Activated CD4-positive, alpha-beta T cell treated with anti-CD3 and anti-CD28 coated beads, Interleukin-2, amount 10 ng/mL, durations not matched to agents 24 days and 14 days (primary cell): ENCODE data around the gene SGCD. TPM values are rescaled to one million over a fixed set of nuclear protein-coding genes. Genes with fewer than 3 reads are reported as not detected.

Source experiments
- DNase-seq: peaks from one replicate; pipeline ENCODE4 v3.0.0; 2022
- H3K27ac Mint-ChIP-seq: one replicate; pipeline ENCODE4 v1.8.0; 2022; ENCODE audit warnings: mild to moderate bottlenecking, mixed read lengths
- H3K27me3 Mint-ChIP-seq: one replicate; pipeline ENCODE4 v1.8.0; 2022; ENCODE audit warnings: mixed read lengths
- H3K36me3 Mint-ChIP-seq: one replicate; pipeline ENCODE4 v1.8.0; 2022; ENCODE audit warnings: low read depth, mild to moderate bottlenecking, mixed read lengths
- H3K4me1 Mint-ChIP-seq: one replicate; pipeline ENCODE4 v1.8.0; 2021; ENCODE audit warnings: mixed read lengths
- H3K4me3 Mint-ChIP-seq: one replicate; pipeline ENCODE4 v1.8.0; 2022; ENCODE audit warnings: mild to moderate bottlenecking, moderate library complexity, mixed read lengths
- H3K9me3 Mint-ChIP-seq: one replicate; pipeline ENCODE4 v1.8.0; 2021; ENCODE audit warnings: mixed read lengths
- intact Hi-C: fragments of 100-400 bp; cut with micrococcal nuclease; formaldehyde crosslinking; loops from one replicate; pipeline ENCODE4 v1.15.1; 2023
- total RNA-seq: library from RNA; stranded (reverse); gene quantifications from 2 replicates; pipeline ENCODE4 v1.2.3, GENCODE V29; 2022

The SGCD gene
- total RNA-seq, 1 donor from 2014 or later = not detected

DNA sequence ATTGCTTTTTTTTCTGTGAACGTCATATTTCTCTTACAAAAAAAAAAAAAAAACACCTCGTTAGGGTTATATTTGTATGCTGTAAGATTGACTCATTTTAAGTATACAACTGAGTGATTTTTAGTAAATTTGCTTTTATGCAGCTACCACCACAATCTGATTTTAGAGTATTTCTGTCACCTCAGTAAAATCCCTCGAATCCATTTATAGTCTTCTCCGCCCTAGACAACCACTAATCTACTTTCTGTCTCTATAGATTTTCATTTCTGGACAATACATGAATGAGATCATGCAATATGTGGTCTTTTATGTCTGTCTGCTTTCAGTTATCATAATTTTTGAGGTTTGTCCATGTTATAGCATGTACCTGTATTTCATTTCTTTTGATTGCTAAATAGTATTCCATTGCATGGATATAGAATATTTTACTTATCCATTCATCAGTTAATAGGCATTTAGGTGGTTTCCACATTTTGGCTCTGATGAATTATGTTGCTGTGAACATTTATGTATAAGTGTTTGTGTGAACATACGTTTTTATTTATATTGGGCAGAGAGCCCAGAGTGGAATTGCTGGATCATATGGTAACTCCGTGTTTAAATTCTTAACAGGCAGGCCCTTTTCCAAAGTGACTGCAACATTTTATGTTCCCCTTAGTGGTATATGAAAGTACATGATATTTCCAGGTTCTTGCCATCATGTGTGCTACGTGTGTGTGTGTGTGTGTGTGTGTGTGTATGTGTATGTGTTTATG, 171.4 kb downstream of the SGCD start:
- H3K4me3 Mint-ChIP-seq = no peak overlapping the region
- H3K27me3 Mint-ChIP-seq = peaks cover 3% of the 10 kb centered on the region
- no peaks in the 10 kb centered on the region for H3K9me3 Mint-ChIP-seq
- no peaks in the 10 kb centered on the region for H3K36me3 Mint-ChIP-seq
- DNase-seq = no peak
- H3K4me1 Mint-ChIP-seq = no peaks in the 10 kb centered on the region
- intact Hi-C loops = no loop called here
- H3K27ac Mint-ChIP-seq = no peak overlapping the region

GRCh38 chr5:156500755-156501154, 173.8 kb downstream of the SGCD start:
- no peaks in the 10 kb centered on the region for H3K4me1 Mint-ChIP-seq
- no peaks in the 10 kb centered on the region for H3K36me3 Mint-ChIP-seq
- no peak overlapping the region for H3K4me3 Mint-ChIP-seq
- H3K27me3 Mint-ChIP-seq = peaks cover 7% of the 10 kb centered on the region
- H3K9me3 Mint-ChIP-seq = no peaks in the 10 kb centered on the region
- intact Hi-C loops = no loop called here
- DNase-seq = no peak
- H3K27ac Mint-ChIP-seq = no peak overlapping the region

DNA sequence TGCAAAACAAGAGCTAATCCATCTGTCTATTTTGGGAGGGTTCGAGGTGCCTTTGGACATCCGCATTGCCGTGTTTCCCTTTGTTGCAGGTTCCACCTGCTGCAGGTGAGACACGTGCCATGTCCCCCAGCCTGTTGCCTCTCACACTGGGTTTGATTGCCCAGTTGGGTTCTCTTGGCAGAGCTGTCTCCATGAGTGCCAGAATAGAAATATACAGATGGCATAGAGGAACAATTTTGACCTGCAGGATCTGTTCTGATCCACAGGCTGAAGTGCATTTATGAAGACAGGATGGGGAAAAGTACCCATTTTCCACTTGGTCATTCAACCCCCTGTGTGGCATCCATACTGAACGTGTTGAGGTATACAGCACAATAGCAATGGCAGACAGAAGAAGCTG, 178.1 kb downstream of the SGCD start:
- Mint-ChIP-seq H3K4me3 (no peak overlapping the region), H3K27me3 (peaks cover 20% of the 10 kb centered on the region), H3K4me1 (no peaks in the 10 kb centered on the region), H3K27ac (no peak overlapping the region), H3K36me3 (no peaks in the 10 kb centered on the region), H3K9me3 (no peaks in the 10 kb centered on the region)
- DNase-seq = no peak
- intact Hi-C loops = no loop called here

DNA sequence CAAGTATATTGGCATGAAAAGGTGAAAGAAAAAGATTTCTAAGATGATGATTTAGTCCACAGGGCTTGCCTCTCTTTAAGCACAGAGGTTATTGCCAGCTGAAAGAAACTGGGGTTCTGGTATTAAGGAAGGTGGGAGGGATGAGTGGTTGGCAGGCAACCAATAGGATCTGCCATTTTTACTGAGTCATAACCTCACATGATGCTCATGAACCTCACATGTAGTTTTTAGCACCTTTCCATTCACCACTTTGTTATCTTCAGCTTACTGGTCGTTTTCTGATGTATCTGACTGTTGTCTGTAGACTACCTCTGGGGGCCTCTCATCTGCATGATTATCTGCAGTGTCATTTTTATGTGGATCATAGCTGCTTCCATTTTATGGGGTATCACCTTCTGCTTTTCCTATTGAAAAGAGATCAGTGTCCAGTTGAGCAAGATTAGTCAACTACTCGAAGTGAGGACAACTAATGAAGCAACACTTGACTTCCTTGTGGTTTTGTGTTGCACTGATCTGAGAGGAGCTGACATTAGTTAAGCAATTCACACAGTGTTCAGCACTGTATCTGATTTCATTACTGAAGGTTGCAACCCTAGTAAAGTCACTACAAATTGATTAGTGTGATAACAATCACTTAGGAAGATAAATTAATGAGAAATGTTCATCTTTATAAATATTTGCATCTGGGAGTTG, 186.3 kb downstream of the SGCD start:
- H3K27me3 Mint-ChIP-seq = peaks cover 12% of the 10 kb centered on the region
- H3K27ac Mint-ChIP-seq = no peak overlapping the region
- no peaks in the 10 kb centered on the region for H3K4me1 Mint-ChIP-seq
- H3K4me3 Mint-ChIP-seq = no peak overlapping the region
- no peaks in the 10 kb centered on the region for H3K9me3 Mint-ChIP-seq
- no peaks in the 10 kb centered on the region for H3K36me3 Mint-ChIP-seq
- intact Hi-C loops = no loop called here
- DNase-seq = no peak

GRCh38 chr5:156515121-156515520, 188.2 kb downstream of the SGCD start:
- Mint-ChIP-seq H3K36me3 (no peaks in the 10 kb centered on the region), H3K27ac (no peak overlapping the region), H3K9me3 (peaks cover 6% of the 10 kb centered on the region), H3K4me1 (no peaks in the 10 kb centered on the region), H3K27me3 (peaks cover 2% of the 10 kb centered on the region), H3K4me3 (no peak overlapping the region)
- intact Hi-C loops = no loop called here
- no peak for DNase-seq

DNA sequence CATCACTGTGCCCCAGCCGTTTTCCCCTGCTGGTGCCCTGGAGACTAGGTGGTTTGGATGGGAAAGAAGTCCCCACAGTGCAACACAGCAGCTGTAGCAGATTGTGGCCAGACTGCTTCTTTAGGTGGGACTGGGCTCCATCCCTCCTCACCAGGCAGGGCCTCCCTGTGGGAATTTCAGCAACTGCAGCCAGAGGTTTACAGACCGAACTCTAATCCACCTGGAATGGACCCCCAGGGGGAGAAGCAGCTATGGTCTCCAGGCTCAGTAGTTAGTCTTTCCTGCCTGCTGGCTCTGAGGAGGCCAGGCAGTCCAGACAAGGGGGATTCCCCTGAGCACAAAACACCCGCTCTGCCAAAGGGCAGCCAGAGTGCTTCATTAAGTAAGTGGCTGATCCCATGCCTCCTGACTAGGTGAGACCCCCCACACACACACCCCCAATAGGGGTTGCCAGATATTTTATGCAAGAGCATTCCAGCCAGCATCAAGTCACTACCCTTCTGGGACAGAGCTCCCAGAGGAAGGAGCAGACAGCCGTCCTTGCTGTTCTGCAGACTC, 188.9 kb downstream of the SGCD start:
- H3K4me1 Mint-ChIP-seq = no peaks in the 10 kb centered on the region
- intact Hi-C loops = no loop called here
- no peaks in the 10 kb centered on the region for H3K36me3 Mint-ChIP-seq
- H3K9me3 Mint-ChIP-seq = peaks cover 6% of the 10 kb centered on the region
- peaks cover 2% of the 10 kb centered on the region for H3K27me3 Mint-ChIP-seq
- H3K27ac Mint-ChIP-seq = no peak overlapping the region
- no peak for DNase-seq
- H3K4me3 Mint-ChIP-seq = no peak overlapping the region

- Mint-ChIP-seq H3K27me3 (no peaks in the 10 kb centered on the region), H3K4me3 (no peak overlapping the region), H3K4me1 (no peaks in the 10 kb centered on the region), H3K27ac (no peak overlapping the region), H3K36me3 (no peaks in the 10 kb centered on the region), H3K9me3 (peaks cover 10% of the 10 kb centered on the region)
- DNase-seq = no peak
- intact Hi-C loops = no loop called here
Observed at GRCh38 chr5:156522651-156523529, 195.9 kb downstream of the SGCD start.

GRCh38 chr5:156523607-156524006, 196.6 kb downstream of the SGCD start:
- DNase-seq = no peak
- intact Hi-C loops = no loop called here
- Mint-ChIP-seq H3K27me3 (no peaks in the 10 kb centered on the region), H3K36me3 (no peaks in the 10 kb centered on the region), H3K4me3 (no peak overlapping the region), H3K4me1 (no peaks in the 10 kb centered on the region), H3K9me3 (peaks cover 7% of the 10 kb centered on the region), H3K27ac (no peak overlapping the region)

DNA sequence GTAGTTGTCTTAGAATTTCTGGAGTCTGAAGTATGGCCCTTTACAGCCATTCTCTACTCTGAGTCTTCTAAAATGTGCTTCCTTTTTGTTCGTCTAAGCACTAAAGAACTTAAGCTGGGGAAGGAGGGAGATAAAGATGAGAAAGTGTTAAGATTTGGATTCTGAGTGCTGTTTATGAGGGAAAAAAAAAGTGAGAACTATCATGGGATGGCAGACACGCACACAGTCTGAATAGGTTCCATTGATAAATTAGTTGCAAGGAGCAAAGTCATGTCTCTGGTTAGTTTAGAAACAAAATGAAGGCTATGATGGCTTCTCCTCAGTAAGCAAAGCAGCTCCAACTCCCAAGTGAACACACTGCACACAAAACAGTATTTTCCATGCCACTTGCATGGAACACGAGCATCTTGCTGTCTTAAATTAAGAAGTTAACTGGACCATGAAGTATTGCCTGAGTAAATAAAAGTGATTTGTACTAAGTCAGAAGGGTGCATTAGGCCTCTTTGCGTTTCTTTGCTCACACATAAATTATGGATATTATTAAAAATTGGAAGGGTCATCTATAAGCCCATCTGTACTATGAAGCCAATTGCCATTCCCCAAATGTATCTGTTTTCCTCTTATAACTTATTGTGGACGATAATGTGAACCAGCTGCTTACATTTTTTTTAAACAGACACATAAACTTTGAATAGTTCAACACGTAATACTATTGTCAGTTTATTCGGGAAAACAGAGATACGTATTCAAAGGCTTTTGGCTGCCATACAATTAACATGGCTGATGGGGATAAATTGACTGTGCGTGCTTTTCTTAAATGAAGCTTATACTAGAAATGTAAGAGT, 199.3 kb downstream of the SGCD start:
- intact Hi-C loops = no loop called here
- H3K36me3 Mint-ChIP-seq = no peaks in the 10 kb centered on the region
- H3K27ac Mint-ChIP-seq = no peak overlapping the region
- no peak overlapping the region for H3K4me3 Mint-ChIP-seq
- DNase-seq = no peak
- H3K4me1 Mint-ChIP-seq = no peaks in the 10 kb centered on the region
- H3K27me3 Mint-ChIP-seq = no peaks in the 10 kb centered on the region
- H3K9me3 Mint-ChIP-seq = no peaks in the 10 kb centered on the region

DNA sequence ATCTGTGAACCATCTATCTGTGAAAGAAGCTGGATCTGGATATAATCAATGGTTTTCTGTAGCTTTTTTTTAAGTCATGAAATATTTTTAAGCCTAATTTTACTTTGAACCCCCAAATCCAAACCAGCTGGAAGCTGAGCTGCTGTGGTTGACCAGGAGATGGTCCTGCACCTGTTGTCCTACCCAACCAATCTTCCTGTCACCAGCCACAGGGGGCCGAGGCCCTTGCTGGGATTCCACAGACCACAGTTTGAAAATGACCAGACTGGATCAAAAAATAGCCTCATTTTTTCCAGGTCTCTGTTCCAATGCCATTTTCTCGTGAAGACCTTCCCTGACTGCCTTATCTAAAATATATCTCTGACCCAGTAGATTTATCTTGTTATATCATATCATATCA, 200.6 kb downstream of the SGCD start:
- intact Hi-C loops = no loop called here
- Mint-ChIP-seq H3K9me3 (no peaks in the 10 kb centered on the region), H3K4me1 (no peaks in the 10 kb centered on the region), H3K27me3 (no peaks in the 10 kb centered on the region), H3K27ac (no peak overlapping the region), H3K4me3 (no peak overlapping the region), H3K36me3 (no peaks in the 10 kb centered on the region)
- no peak for DNase-seq

- H3K4me1 Mint-ChIP-seq = no peaks in the 10 kb centered on the region
- H3K27me3 Mint-ChIP-seq = no peaks in the 10 kb centered on the region
- intact Hi-C loops = no loop called here
Observed at GRCh38 chr5:156528673-156529072, 201.7 kb downstream of the SGCD start.

GRCh38 chr5:156529892-156530291, 202.9 kb downstream of the SGCD start:
- Mint-ChIP-seq H3K4me1 (no peaks in the 10 kb centered on the region), H3K36me3 (no peaks in the 10 kb centered on the region), H3K9me3 (no peaks in the 10 kb centered on the region), H3K27me3 (no peaks in the 10 kb centered on the region), H3K4me3 (no peak overlapping the region), H3K27ac (no peak overlapping the region)
- no peak for DNase-seq
- intact Hi-C loops = no loop called here

More at GRCh38 chr5:156528673-156529072, 201.7 kb downstream of the SGCD start:
- H3K9me3 Mint-ChIP-seq = no peaks in the 10 kb centered on the region
- H3K4me3 Mint-ChIP-seq = no peak overlapping the region
- no peaks in the 10 kb centered on the region for H3K36me3 Mint-ChIP-seq
- no peak for DNase-seq
- H3K27ac Mint-ChIP-seq = no peak overlapping the region

DNA sequence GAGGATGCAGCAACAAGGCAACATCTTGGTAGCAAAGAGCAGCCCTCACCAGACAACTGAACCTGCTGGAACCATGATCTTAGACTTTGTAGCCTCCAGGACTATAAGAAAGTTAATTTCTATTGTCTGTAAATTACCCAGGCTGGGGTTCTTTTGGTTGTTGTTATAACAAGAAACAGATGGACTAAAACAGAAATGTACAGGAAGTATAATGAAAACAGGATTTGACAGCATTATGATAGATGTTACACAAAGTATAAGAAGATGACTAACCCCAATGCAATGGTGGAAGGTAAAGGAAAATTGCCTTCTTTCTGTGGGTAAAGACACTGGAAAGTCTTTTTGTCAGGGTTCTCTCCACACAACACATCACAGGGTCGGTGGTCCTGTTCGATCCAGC, 204.2 kb downstream of the SGCD start:
- H3K4me3 Mint-ChIP-seq = no peak overlapping the region
- no peaks in the 10 kb centered on the region for H3K27me3 Mint-ChIP-seq
- intact Hi-C loops = no loop called here
- no peak for DNase-seq
- no peaks in the 10 kb centered on the region for H3K36me3 Mint-ChIP-seq
- H3K27ac Mint-ChIP-seq = no peak overlapping the region
- H3K4me1 Mint-ChIP-seq = no peaks in the 10 kb centered on the region
- peaks cover 3% of the 10 kb centered on the region for H3K9me3 Mint-ChIP-seq
